Smooth muscle cell (in vitro differentiated cells): Measurements from ENCODE around the gene AQP12B. TPM values are rescaled to one million over a fixed set of nuclear protein-coding genes. Genes with fewer than 3 reads are reported as not detected.

Source experiments
- DNase-seq: peaks from one replicate; lab custom pipeline; 2025; ENCODE audit not compliant: unreplicated experiment; lab: John Stamatoyannopoulos, UW
- H2AFZ ChIP-seq: fragments of 200-600 bp; sonication (generic); 2 replicates; pipeline ENCODE4 v1.6.0; 2016; ENCODE audit warnings: antibody characterized with exemption, low read depth, mild to moderate bottlenecking
- H3F3A ChIP-seq: fragments of 200-600 bp; sonication (generic); 2 replicates; pipeline ENCODE4 v1.6.0; 2017; ENCODE audit warnings: antibody characterized with exemption, low read depth
- H3K27ac ChIP-seq: fragments of 200-600 bp; sonication (generic); 2 replicates; pipeline ENCODE4 v1.5.1; 2016; ENCODE audit warnings: low read depth, mild to moderate bottlenecking
- H3K27me3 ChIP-seq: fragments of 200-600 bp; sonication (generic); 2 replicates; pipeline ENCODE4 v1.6.1; 2016; ENCODE audit warnings: low read depth, mild to moderate bottlenecking
- H3K36me3 ChIP-seq: fragments of 200-600 bp; sonication (generic); 2 replicates; pipeline ENCODE4 v1.5.1; 2016; ENCODE audit warnings: low read depth
- H3K4me1 ChIP-seq: fragments of 200-600 bp; sonication (generic); 2 replicates; pipeline ENCODE4 v1.5.1; 2016; ENCODE audit warnings: low read depth
- H3K4me2 ChIP-seq: fragments of 200-600 bp; sonication (generic); 2 replicates; pipeline ENCODE4 v1.6.0; 2016; ENCODE audit warnings: mild to moderate bottlenecking
- H3K4me3 ChIP-seq: fragments of 200-600 bp; sonication (generic); 2 replicates; pipeline ENCODE4 v1.5.1; 2016; ENCODE audit warnings: mild to moderate bottlenecking
- H3K79me2 ChIP-seq: fragments of 200-600 bp; sonication (generic); 2 replicates; pipeline ENCODE4 v1.6.0; 2016; ENCODE audit warnings: low read depth, mild to moderate bottlenecking
- H3K9ac ChIP-seq: fragments of 200-600 bp; sonication (generic); 2 replicates; pipeline ENCODE4 v1.6.0; 2016; ENCODE audit warnings: low read depth
- H3K9me3 ChIP-seq: fragments of 200-600 bp; sonication (generic); replicated peaks from 2 replicates; pipeline ENCODE4 v1.5.1; 2016; ENCODE audit warnings: low read depth
- H4K20me1 ChIP-seq: fragments of 200-600 bp; sonication (generic); 2 replicates; pipeline ENCODE4 v1.6.0; 2016; ENCODE audit warnings: low read depth
- CTCF ChIP-seq: fragments of 200-600 bp; sonication (generic); IDR thresholded peaks from 2 replicates; pipeline ENCODE4 v1.5.1; 2017; ENCODE audit warnings: borderline replicate concordance, mild to moderate bottlenecking, antibody characterized with exemption; ENCODE audit not compliant: insufficient read depth, poor library complexity, severe bottlenecking
- WGBS: methylation state at CpG from one replicate; pipeline ENCODE4 v1.1.7; 2016; ENCODE audit warnings: low lambda C conversion rate; 5-methylcytosine and 5-hydroxymethylcytosine counted together
- polyA plus RNA-seq: library from polyadenylated mRNA; unstranded; fragments of >200 nt; fragmentation: Nextera tagmentation; extraction: Ambion mirVana; gene quantifications from 2 replicates; pipeline ENCODE4 v1.2.1, GENCODE V29; 2016
- total RNA-seq: library from RNA; depleted of rRNA; stranded (reverse); fragments of >200 nt; gene quantifications from 2 replicates; pipeline ENCODE4 v1.2.3, GENCODE V29; 2014

AQP12B gene
- total and polyA plus RNA-seq, 2 experiments from 2014 or later = not detected

DNA sequence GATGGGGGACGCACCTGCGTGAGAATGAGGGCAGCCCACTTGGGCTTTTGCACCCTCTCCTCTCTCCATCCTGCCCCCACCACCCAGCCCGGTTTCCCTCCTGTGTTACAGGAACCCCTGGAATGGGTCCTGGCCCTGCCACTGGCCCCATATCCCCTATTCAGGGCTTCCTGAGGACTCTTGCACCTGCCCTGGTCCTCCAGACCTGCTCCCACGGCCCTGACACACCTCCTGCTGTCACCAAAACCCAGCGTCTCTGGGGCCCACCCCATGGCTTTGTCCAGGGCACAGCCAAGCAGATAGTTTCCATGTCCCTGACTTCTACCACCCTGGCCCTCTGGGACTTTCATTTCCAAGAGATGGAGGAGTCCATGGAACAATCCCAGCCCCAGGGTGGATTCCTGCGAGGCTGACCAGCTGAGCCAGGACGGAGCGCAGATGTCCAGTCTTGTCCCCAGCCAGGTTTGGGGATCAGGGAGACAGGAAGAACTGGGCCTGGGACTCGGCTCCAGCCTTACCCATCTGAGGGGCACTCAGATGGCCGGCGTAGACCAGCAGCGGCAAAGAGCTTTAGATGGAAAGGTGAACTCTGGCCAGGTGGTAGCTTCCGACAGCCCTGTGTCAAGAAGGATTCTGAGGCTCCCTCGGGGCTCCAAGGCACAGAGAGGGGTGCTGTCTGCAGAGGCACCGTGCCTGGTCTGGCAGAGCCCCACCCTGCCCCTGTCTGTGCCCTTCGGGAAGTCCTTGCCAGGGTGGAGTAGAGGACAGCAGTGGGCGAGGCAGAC, 45.4 kb downstream of the AQP12B start:
- no peak overlapping the region for H3K4me2 ChIP-seq
- 90% methylated on average over 17 of the region's 17 CpGs for WGBS
- H3K27ac ChIP-seq = no peak overlapping the region
- H2AFZ ChIP-seq = no peak overlapping the region
- no peak for DNase-seq
- TF ChIP-seq CTCF = no peak
- no peaks in the 10 kb centered on the region for H3K27me3 ChIP-seq
- H4K20me1 ChIP-seq = no peaks in the 10 kb centered on the region
- H3K4me3 ChIP-seq = no peak overlapping the region
- no peaks in the 10 kb centered on the region for H3K9me3 ChIP-seq
- no peaks in the 10 kb centered on the region for H3K4me1 ChIP-seq
- H3K36me3 ChIP-seq = no peaks in the 10 kb centered on the region
- H3F3A ChIP-seq = no peaks in the 10 kb centered on the region
- no peaks in the 10 kb centered on the region for H3K79me2 ChIP-seq
- H3K9ac ChIP-seq = no peak overlapping the region

DNA sequence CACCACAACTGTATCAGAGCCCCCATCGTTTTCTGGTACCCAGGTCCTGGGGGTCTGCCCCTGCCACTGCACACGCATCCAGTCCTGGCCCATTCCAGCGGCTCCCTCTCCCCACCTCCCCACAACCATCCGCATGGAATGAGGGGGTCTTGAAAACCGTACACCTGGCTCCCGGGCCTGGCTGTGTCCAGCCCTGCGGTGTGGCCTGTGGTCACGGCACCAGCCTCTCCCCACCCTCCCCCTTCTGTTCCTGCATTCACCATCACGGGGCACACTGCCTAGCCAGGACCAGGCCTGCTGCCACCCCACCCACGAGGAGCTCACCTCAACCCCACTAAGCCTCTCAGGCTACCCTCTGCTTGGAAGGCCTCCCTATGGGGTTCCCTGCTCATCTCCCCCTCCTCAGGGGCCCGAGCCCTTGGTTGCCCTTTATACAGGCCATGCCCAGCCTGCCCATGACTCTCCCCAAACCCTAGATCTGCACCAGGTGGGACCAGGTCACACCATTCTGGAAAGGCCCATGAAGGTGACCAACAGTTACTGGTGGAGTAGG, 46.0 kb downstream of the AQP12B start:
- Histone ChIP-seq H3K27me3 (no peaks in the 10 kb centered on the region), H3K9me3 (no peaks in the 10 kb centered on the region), H3K4me2 (no peak overlapping the region), H3F3A (no peaks in the 10 kb centered on the region), H3K79me2 (no peaks in the 10 kb centered on the region), H3K27ac (no peak overlapping the region), H3K4me1 (no peaks in the 10 kb centered on the region), H3K4me3 (no peak overlapping the region), H4K20me1 (no peaks in the 10 kb centered on the region), H2AFZ (no peak overlapping the region), H3K9ac (no peak overlapping the region), H3K36me3 (no peaks in the 10 kb centered on the region)
- WGBS = 82% methylated on average over 11 of the region's 11 CpGs
- DNase-seq = no peak
- TF ChIP-seq CTCF = no peak

DNA sequence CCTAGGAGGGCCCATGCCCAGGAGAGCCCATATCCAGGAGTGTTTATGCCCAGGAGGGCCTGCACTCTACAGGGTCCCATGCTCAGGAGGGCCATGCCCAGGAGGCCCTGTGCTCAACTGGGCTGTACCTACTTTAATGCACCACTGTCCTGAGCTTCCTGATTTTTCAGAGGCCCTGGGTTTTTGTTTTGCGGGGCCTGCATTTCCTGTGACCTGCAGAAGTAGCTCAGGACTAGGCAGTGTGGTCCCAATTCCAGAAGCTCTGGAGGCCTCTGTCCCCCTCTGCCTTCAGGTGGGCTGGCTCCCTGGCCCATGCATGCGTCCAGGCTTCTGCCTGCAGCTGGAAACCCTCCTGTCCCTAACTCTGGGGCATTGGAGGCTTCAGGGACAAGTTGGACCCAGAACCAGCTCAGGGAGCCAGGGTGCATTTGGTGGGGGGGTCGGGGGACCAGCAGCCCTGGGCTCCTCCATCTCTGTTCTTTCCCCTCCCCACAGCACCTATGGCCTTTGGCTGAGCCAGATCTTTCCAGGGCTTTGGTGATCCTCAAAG, 46.6 kb downstream of the AQP12B start:
- WGBS = 84% methylated on average over 3 of the region's 3 CpGs
- no peak for TF ChIP-seq CTCF
- H3K27me3 ChIP-seq = no peaks in the 10 kb centered on the region
- no peaks in the 10 kb centered on the region for H3K4me1 ChIP-seq
- no peak overlapping the region for H3K4me2 ChIP-seq
- H3K9me3 ChIP-seq = no peaks in the 10 kb centered on the region
- no peak overlapping the region for H3K27ac ChIP-seq
- no peak overlapping the region for H2AFZ ChIP-seq
- H3F3A ChIP-seq = no peaks in the 10 kb centered on the region
- no peak overlapping the region for H3K9ac ChIP-seq
- DNase-seq = no peak
- no peak overlapping the region for H3K4me3 ChIP-seq
- H4K20me1 ChIP-seq = no peaks in the 10 kb centered on the region
- no peaks in the 10 kb centered on the region for H3K79me2 ChIP-seq
- H3K36me3 ChIP-seq = no peaks in the 10 kb centered on the region
